ENCODE measurements around the gene NOLC1.

Gene NOLC1

GRCh38 chr10:102200751-102201640 lies 48.8 kb downstream of the NOLC1 start:
- TF ChIP-seq EGR1 (IDR thresholded peaks at IDR 0.05), result no peak
- TF ChIP-seq FOXM1 (IDR thresholded peaks at IDR 0.05; ENCODE audit: borderline replicate concordance, low read depth), result no peak
- no peak for TF ChIP-seq CREB1 (IDR thresholded peaks at IDR 0.05; ENCODE audit: low read depth)
- TF ChIP-seq CEBPB (IDR thresholded peaks at IDR 0.05), result no peak
- TF ChIP-seq ZBTB7A (IDR thresholded peaks at IDR 0.05; ENCODE audit: low read depth), result no peak
- TF ChIP-seq EP300 (IDR thresholded peaks at IDR 0.05; ENCODE audit: borderline replicate concordance), result no peak
- no peak for TF ChIP-seq TCF12 (IDR thresholded peaks at IDR 0.05; ENCODE audit: low read depth)
- no peak for TF ChIP-seq YY1 (IDR thresholded peaks at IDR 0.05; ENCODE audit: low read depth)
- no peak for TF ChIP-seq TAF1 (IDR thresholded peaks at IDR 0.05; ENCODE audit: low read depth)
- no peak for TF ChIP-seq RAD21 (IDR thresholded peaks at IDR 0.05; ENCODE audit: low read depth)
- TF ChIP-seq TEAD4 (IDR thresholded peaks at IDR 0.05), result no peak
- no peak for TF ChIP-seq MAX (IDR thresholded peaks at IDR 0.05)
- TF ChIP-seq USF1 (IDR thresholded peaks at IDR 0.05), result no peak
- TF ChIP-seq REST (IDR thresholded peaks at IDR 0.05; ENCODE audit: low read depth), result no peak
- TF ChIP-seq NFIC (IDR thresholded peaks at IDR 0.05), result no peak

- TF ChIP-seq CEBPB (IDR thresholded peaks at IDR 0.05), result no peak
- TF ChIP-seq RAD21 (IDR thresholded peaks at IDR 0.05; ENCODE audit: low read depth), result no peak
- no peak for TF ChIP-seq MAX (IDR thresholded peaks at IDR 0.05)
- no peak for TF ChIP-seq ZBTB7A (IDR thresholded peaks at IDR 0.05; ENCODE audit: low read depth)
- TF ChIP-seq TEAD4 (IDR thresholded peaks at IDR 0.05), result no peak
- no peak for TF ChIP-seq EGR1 (IDR thresholded peaks at IDR 0.05)
- TF ChIP-seq USF1 (IDR thresholded peaks at IDR 0.05), result no peak
These were observed 50.2 kb downstream of the NOLC1 start for GRCh38 chr10:102202386-102202785.

GRCh38 chr10:102208311-102209035 lies 56.3 kb downstream of the NOLC1 start:
- no peak for TF ChIP-seq EP300 (IDR thresholded peaks at IDR 0.05; ENCODE audit: borderline replicate concordance)
- TF ChIP-seq TCF12 (IDR thresholded peaks at IDR 0.05; ENCODE audit: low read depth), result no peak
- TF ChIP-seq FOXM1 (IDR thresholded peaks at IDR 0.05; ENCODE audit: borderline replicate concordance, low read depth), result no peak
- no peak for TF ChIP-seq YY1 (IDR thresholded peaks at IDR 0.05; ENCODE audit: low read depth)
- TF ChIP-seq CREB1 (IDR thresholded peaks at IDR 0.05; ENCODE audit: low read depth), result no peak
- TF ChIP-seq MAX (IDR thresholded peaks at IDR 0.05), result no peak
- TF ChIP-seq ZBTB7A (IDR thresholded peaks at IDR 0.05; ENCODE audit: low read depth), result no peak
- no peak for TF ChIP-seq TAF1 (IDR thresholded peaks at IDR 0.05; ENCODE audit: low read depth)
- TF ChIP-seq RAD21 (IDR thresholded peaks at IDR 0.05; ENCODE audit: low read depth), result no peak
- TF ChIP-seq REST (IDR thresholded peaks at IDR 0.05; ENCODE audit: low read depth), result no peak

- TF ChIP-seq TAF1 (IDR thresholded peaks at IDR 0.05; ENCODE audit: low read depth) (no peak), TCF12 (IDR thresholded peaks at IDR 0.05; ENCODE audit: low read depth) (no peak), RAD21 (IDR thresholded peaks at IDR 0.05; ENCODE audit: low read depth) (no peak), FOXM1 (IDR thresholded peaks at IDR 0.05; ENCODE audit: borderline replicate concordance, low read depth) (no peak), REST (IDR thresholded peaks at IDR 0.05; ENCODE audit: low read depth) (no peak), EP300 (IDR thresholded peaks at IDR 0.05; ENCODE audit: borderline replicate concordance) (no peak), ZBTB7A (IDR thresholded peaks at IDR 0.05; ENCODE audit: low read depth) (no peak)
These were observed 59.6 kb downstream of the NOLC1 start for GRCh38 chr10:102211615-102212299.

All from Ishikawa (cell line).